Erythroblast (primary cell): ENCODE measurements around the gene NOPCHAP1.
A peak's percentile ranks its signal among the peaks of the same experiment; 100 is the strongest.
"Not testable (repeated sequence)": the region's sequence is repeated elsewhere in the genome, so short reads cannot be mapped to it uniquely, and the experiment has no call there.

Source experiments
- DNase-seq, 2 experiments: peaks; one replicate each; lab custom pipeline; 2025; lab: John Stamatoyannopoulos, UW
- GATA1 ChIP-seq: IDR thresholded peaks from 2 replicates; pipeline ENCODE4 v1.6.1; 2011; ENCODE audit warnings: low read depth, mild to moderate bottlenecking, control low read depth, low read length, moderate library complexity
- POLR2A ChIP-seq: IDR thresholded peaks from 2 replicates; pipeline ENCODE4 v1.6.1; 2011; ENCODE audit warnings: mild to moderate bottlenecking, low read length

Gene NOPCHAP1

GRCh38 chr12:104958001-104958804 lies 27.9 kb upstream of the NOPCHAP1 start, which contains the start of gene SLC41A2:
SLC41A2 (minus strand) TSS chr12:104958290; CDS start chr12:104928527, 29,763 bp downstream.
- peak; percentile 72 to 86 for DNase-seq
- TF ChIP-seq POLR2A, result no peak
- TF ChIP-seq GATA1, result no peak

- no peak for DNase-seq
- TF ChIP-seq GATA1, result no peak
- TF ChIP-seq POLR2A, result no peak
These were observed 27.2 kb upstream of the NOPCHAP1 start for GRCh38 chr12:104958805-104959334.

- TF ChIP-seq GATA1, result no peak
- no peak for TF ChIP-seq POLR2A
These were observed 26.7 kb upstream of the NOPCHAP1 start for GRCh38 chr12:104959335-104959841.

GRCh38 chr12:104960464-104960863 lies 25.7 kb upstream of the NOPCHAP1 start:
- TF ChIP-seq GATA1, result no peak
- TF ChIP-seq POLR2A, result no peak
- no peak for DNase-seq

More at GRCh38 chr12:104959335-104959841, 26.7 kb upstream of the NOPCHAP1 start:
- peak; percentile 31 to 60 for DNase-seq

- no peak for DNase-seq
- TF ChIP-seq GATA1, result no peak
These were observed 22.4 kb upstream of the NOPCHAP1 start for GRCh38 chr12:104963757-104964156.

- no peak for DNase-seq
- TF ChIP-seq POLR2A, result no peak
- TF ChIP-seq GATA1, result no peak
These were observed 21.8 kb upstream of the NOPCHAP1 start for GRCh38 chr12:104964167-104964855.

- no peak for DNase-seq
- TF ChIP-seq GATA1 (no peak), POLR2A (no peak)
These were observed 21.3 kb upstream of the NOPCHAP1 start for GRCh38 chr12:104964856-104965205.

GRCh38 chr12:104966677-104967076 lies 19.4 kb upstream of the NOPCHAP1 start:
- TF ChIP-seq POLR2A, result no peak
- no peak for TF ChIP-seq GATA1
- DNase-seq, result no peak

GRCh38 chr12:104969343-104969742 lies 16.8 kb upstream of the NOPCHAP1 start:
- DNase-seq, result no peak
- TF ChIP-seq POLR2A (no peak), GATA1 (no peak)

- no peak for DNase-seq
- TF ChIP-seq POLR2A (no peak), GATA1 (no peak)
These were observed 14.8 kb upstream of the NOPCHAP1 start for GRCh38 chr12:104971306-104971705.

- no peak for DNase-seq
- TF ChIP-seq POLR2A (no peak), GATA1 (no peak)
These were observed 12.9 kb upstream of the NOPCHAP1 start for GRCh38 chr12:104973250-104973649.

GRCh38 chr12:104974626-104975290 lies 11.4 kb upstream of the NOPCHAP1 start:
- DNase-seq, result no peak
- TF ChIP-seq POLR2A (no peak), GATA1 (no peak)

- DNase-seq, result no peak
- no peak for TF ChIP-seq GATA1
- TF ChIP-seq POLR2A, result no peak
These were observed 10.4 kb upstream of the NOPCHAP1 start for GRCh38 chr12:104975587-104976343.

GRCh38 chr12:104976703-104977102 lies 9.4 kb upstream of the NOPCHAP1 start:
- no peak for TF ChIP-seq GATA1
- TF ChIP-seq POLR2A, result no peak
- DNase-seq, result peak in 1 of 2 experiments; percentile 7

GRCh38 chr12:104977688-104978087 lies 8.4 kb upstream of the NOPCHAP1 start:
- not testable (repeated sequence) for DNase-seq
